Liver (tissue), 10 donors: ENCODE data around the gene GNB5. TPM values are rescaled to one million over a fixed set of nuclear protein-coding genes. Genes with fewer than 3 reads are reported as not detected.

Experiments used
- DNase-seq: peaks from one replicate; pipeline ENCODE4 v3.0.0-alpha.2; 2017; ENCODE audit warnings: low spot score
- H3K27ac ChIP-seq, 2 donors: one replicate each; pipeline ENCODE4 v1.7.0; 2013; ENCODE audit warnings: inconsistent platforms in 2 of 2, low read length in 2 of 2, control low read depth in 1 of 2, low read depth in 1 of 2, mild to moderate bottlenecking in 1 of 2
- H3K27me3 ChIP-seq, 4 donors: one replicate each; pipeline versions ENCODE4 v1.6.1 to v1.7.0; 2013; ENCODE audit warnings: low read length in 3 of 4, inconsistent platforms in 1 of 4, mild to moderate bottlenecking in 1 of 4, moderate library complexity in 1 of 4; ENCODE audit not compliant: control insufficient read depth in 4 of 4, insufficient read depth in 4 of 4
- H3K36me3 ChIP-seq, 4 donors: one replicate each; pipeline versions ENCODE4 v1.6.1 to v1.7.0; 2013; ENCODE audit warnings: low read length in 3 of 4, mild to moderate bottlenecking in 3 of 4, low read depth in 1 of 4, moderate library complexity in 1 of 4; ENCODE audit not compliant: control insufficient read depth in 4 of 4, insufficient read depth in 3 of 4
- H3K4me1 ChIP-seq, 4 donors: one replicate each; pipeline versions ENCODE4 v1.6.1 to v1.7.0; 2013; ENCODE audit warnings: low read length in 3 of 4, mild to moderate bottlenecking in 3 of 4, moderate library complexity in 1 of 4; ENCODE audit not compliant: control insufficient read depth in 4 of 4, insufficient read depth in 4 of 4
- H3K4me3 ChIP-seq, 3 donors: one replicate each; pipeline versions ENCODE4 v1.6.1 to v1.7.0; 2013; ENCODE audit warnings: low read length in 3 of 3, control low read depth in 1 of 3, low read depth in 1 of 3, mild to moderate bottlenecking in 1 of 3
- H3K9ac ChIP-seq, 2 donors: one replicate each; pipeline ENCODE4 v1.7.0; 2013; ENCODE audit warnings: low read length in 2 of 2, mild to moderate bottlenecking in 2 of 2, moderate library complexity in 2 of 2, control low read depth in 1 of 2, low read depth in 1 of 2
- H3K9me3 ChIP-seq, 4 donors: one replicate each; pipeline versions ENCODE4 v1.6.1 to v1.7.0; 2013; ENCODE audit warnings: low read length in 3 of 4; ENCODE audit not compliant: control insufficient read depth in 4 of 4
- GABPA ChIP-seq, 2 donors: IDR thresholded peaks in 1 of 2; conservative IDR thresholded peaks in 1 of 2; 2 replicates each; pipeline ENCODE4 v1.6.1; 2016; ENCODE audit warnings: antibody characterized with exemption in 2 of 2, mild to moderate bottlenecking in 1 of 2, moderate library complexity in 1 of 2
- HNF4A ChIP-seq, 2 donors: conservative IDR thresholded peaks; 2 replicates each; pipeline ENCODE4 v1.6.1; 2016; ENCODE audit warnings: antibody characterized with exemption in 2 of 2, mild to moderate bottlenecking in 2 of 2
- JUND ChIP-seq, 2 donors: IDR thresholded peaks; 2 replicates each; pipeline ENCODE4 v1.6.1; 2016; ENCODE audit warnings: antibody characterized with exemption in 2 of 2
- NR2F2 ChIP-seq: IDR thresholded peaks from 2 replicates; pipeline ENCODE4 v1.6.1; 2016; ENCODE audit warnings: antibody characterized with exemption
- SP1 ChIP-seq: IDR thresholded peaks from 2 replicates; pipeline ENCODE4 v1.6.1; 2018; ENCODE audit warnings: antibody characterized with exemption, mild to moderate bottlenecking
- TAF1 ChIP-seq: conservative IDR thresholded peaks from 2 replicates; pipeline ENCODE4 v1.6.1; 2016; ENCODE audit warnings: antibody characterized with exemption, mild to moderate bottlenecking
- WGBS: extraction: QIAGEN DNeasy Blood & Tissue Kit; methylation state at CpG from one replicate; pipeline ENCODE4 v1.1.7; 2013; 5-methylcytosine and 5-hydroxymethylcytosine counted together
- polyA plus RNA-seq, 2 donors: library from polyadenylated mRNA; stranded (reverse) in 1 of 2; unstranded in 1 of 2; fragments of 200-250 nt in 1 of 2; fragments of >200 nt in 1 of 2; fragmentation: Nextera tagmentation in 1 of 2; extraction: Ambion mirVana in 1 of 2; gene quantifications; one replicate each; pipeline versions ENCODE4 v1.2.1 to v1.2.3, GENCODE V29; 2013 to 2015
- small RNA-seq: library from RNA; depleted of rRNA; stranded (forward); fragments of <200 nt; gene quantifications from one replicate; pipeline ENCODE3, GENCODE V24; 2014
- total RNA-seq, 2 donors: library from RNA; depleted of rRNA; stranded (reverse); fragments of >200 nt; gene quantifications; one replicate each; pipeline ENCODE4 v1.2.3, GENCODE V29; 2014
- TF ChIP-seq, protein P1 (sequence below): IDR thresholded peaks from 2 replicates; pipeline ENCODE4 v1.6.1; 2016; ENCODE audit warnings: antibody characterized with exemption
- donor health status: healthy.
- donor health status: healthy.
- donor health status: healthy.
- donor health status: healthy.
- donor health status: healthy.

Gene GNB5
- total and polyA plus RNA-seq, 4 donors = 13.7 to 19.2 (median 15.7) TPM

DNA sequence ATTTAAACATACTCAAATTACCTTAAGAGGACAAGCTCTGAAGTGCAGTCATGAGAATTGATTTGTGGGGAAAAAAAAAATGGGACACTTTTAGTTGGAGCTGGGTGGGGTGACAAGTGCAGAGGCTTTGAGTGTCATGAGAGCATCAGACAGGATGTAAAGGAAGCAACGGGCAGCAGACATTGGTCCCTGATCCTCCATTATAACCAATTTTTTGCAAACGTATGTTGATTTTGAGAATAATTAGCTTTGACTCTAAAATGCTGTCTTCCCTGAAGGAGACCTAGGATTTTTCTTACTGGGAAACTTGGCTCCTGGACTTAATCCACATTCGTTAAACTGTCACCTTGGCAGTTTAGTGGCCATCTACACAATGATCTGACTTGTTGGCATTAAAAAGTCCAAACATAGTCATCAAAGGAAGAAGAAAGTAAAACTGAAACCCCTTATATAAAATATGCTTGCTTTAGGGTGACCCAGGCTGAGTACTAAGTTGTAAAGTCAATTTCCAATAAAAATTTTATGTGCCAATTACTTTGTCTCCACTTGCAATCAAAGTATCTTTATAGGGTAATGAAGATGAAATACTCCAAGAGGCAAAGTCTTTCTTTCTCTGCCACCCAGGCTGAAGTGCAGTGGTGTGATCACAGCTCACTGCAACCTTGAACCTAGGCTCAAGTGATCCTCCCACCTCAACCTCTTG lies 124.2 kb downstream of the GNB5 start:
- Histone ChIP-seq H3K27me3 (no peaks in the 10 kb centered on the region), H3K4me3 (no peak overlapping the region), H3K9me3 (no peaks in the 10 kb centered on the region), H3K36me3 (peaks cover 0 to 24% (median 6%) of the 10 kb centered on the region in 4 donors), H3K27ac (no peak overlapping the region), H3K9ac (no peak overlapping the region), H3K4me1 (peaks cover 17 to 41% (median 37%) of the 10 kb centered on the region in 4 donors)
- 73% methylated on average over 3 of the region's 3 CpGs for WGBS
- no peak for TF ChIP-seq SP1
- no peak for TF ChIP-seq NR2F2
- no peak for TF ChIP-seq TAF1
- no peak for TF ChIP-seq JUND (IDR thresholded peaks at IDR 0.05)
- peak in 1 of 2 donors; percentile 27 for TF ChIP-seq HNF4A (conservative IDR thresholded peaks at IDR 0.05)
- no peak for TF ChIP-seq GABPA (IDR thresholded peaks at IDR 0.05 in 1 of 2, conservative IDR thresholded peaks at IDR 0.05 in 1 of 2)
- TF ChIP-seq, protein P1, sequence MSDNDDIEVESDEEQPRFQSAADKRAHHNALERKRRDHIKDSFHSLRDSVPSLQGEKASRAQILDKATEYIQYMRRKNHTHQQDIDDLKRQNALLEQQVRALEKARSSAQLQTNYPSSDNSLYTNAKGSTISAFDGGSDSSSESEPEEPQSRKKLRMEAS = no peak
- DNase-seq = no peak

Small RNAs within 50 kb of the gene (small RNA-seq; reads per million reads assigned to genes)
- not detected for gene RF00019

Other genes with a start within 250 kb of the GNB5 start
- gene LEO1, start 219.6 kb downstream of the GNB5 start, total RNA-seq = 10 to 100 TPM; 13.3 to 23.3 TPM
- gene LEO1, start 219.6 kb downstream of the GNB5 start, polyA plus RNA-seq = 10 to 100 TPM; 11.3 to 14.5 TPM
- 10 to 100 TPM; 45.7 to 47.8 TPM for gene MAPK6, start 172.2 kb downstream of the GNB5 start, total RNA-seq
- gene MAPK6, start 172.2 kb downstream of the GNB5 start, polyA plus RNA-seq = 10 to 100 TPM in 1 of 2 donors, 1 to 10 TPM in 1; 9.7 to 18.5 TPM
- 1 to 10 TPM; 1.9 to 4.8 TPM for gene BCL2L10, start 78.6 kb downstream of the GNB5 start, total RNA-seq
- gene BCL2L10, start 78.6 kb downstream of the GNB5 start, polyA plus RNA-seq = 1 to 10 TPM; 3.1 to 6.0 TPM
- 1 to 10 TPM; 2.6 to 8.6 TPM for gene MYO5C, start 104.4 kb upstream of the GNB5 start, total RNA-seq
- gene MYO5C, start 104.4 kb upstream of the GNB5 start, polyA plus RNA-seq = 1 to 10 TPM; 1.9 to 3.4 TPM